A549 (cell line): ENCODE measurements around the gene NEURL1.

Source experiments
- CEBPB ChIP-seq, 2 experiments: fragments of >200 bp in 1 of 2; sonication (Bioruptor Twin) in 1 of 2; formaldehyde crosslinking in 1 of 2; IDR thresholded peaks; 2 replicates each; pipeline ENCODE4 v1.6.1; 2012 to 2016
- KDM1A ChIP-seq: fragments of 200-600 bp; sonication (generic); IDR thresholded peaks from 2 replicates; pipeline ENCODE4 v1.6.1; 2016; ENCODE audit warnings: low read depth, mild to moderate bottlenecking
- POLR2A ChIP-seq: IDR thresholded peaks from 2 replicates; pipeline ENCODE4 v1.6.1; 2012; ENCODE audit warnings: mild to moderate bottlenecking, low read length
- TP53 ChIP-seq: fragments of 250-450 bp; sonication (Bioruptor Pico); IDR thresholded peaks from 2 replicates; pipeline ENCODE4 v1.5.0; 2021; ENCODE audit warnings: mild to moderate bottlenecking, moderate library complexity
- TF ChIP-seq, protein P1 (sequence below): fragments of >200 bp; sonication (Bioruptor Twin); formaldehyde crosslinking; IDR thresholded peaks from 3 replicates; pipeline ENCODE4 v1.5.1; 2016

DNA sequence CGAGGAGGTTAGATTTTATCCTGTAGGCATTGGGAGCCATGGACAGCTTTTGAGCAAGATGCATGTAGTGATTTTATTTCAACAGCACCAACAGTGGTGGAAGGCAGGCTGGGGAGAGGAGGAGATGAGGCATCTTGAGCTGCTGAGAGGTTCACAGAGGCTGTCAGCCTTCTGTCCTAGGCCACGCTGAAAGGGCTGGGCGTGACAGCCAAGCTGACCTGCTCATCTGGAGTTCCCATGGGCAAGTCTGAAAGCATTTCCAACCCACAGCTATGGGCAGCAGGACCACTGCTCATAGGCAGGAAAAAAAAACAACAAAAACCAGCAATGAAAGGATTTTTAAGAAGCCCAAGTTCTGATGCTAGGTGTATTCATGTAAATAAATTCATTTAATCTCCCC is 7.7 kb downstream of the NEURL1 start:
- TF ChIP-seq, protein P1, sequence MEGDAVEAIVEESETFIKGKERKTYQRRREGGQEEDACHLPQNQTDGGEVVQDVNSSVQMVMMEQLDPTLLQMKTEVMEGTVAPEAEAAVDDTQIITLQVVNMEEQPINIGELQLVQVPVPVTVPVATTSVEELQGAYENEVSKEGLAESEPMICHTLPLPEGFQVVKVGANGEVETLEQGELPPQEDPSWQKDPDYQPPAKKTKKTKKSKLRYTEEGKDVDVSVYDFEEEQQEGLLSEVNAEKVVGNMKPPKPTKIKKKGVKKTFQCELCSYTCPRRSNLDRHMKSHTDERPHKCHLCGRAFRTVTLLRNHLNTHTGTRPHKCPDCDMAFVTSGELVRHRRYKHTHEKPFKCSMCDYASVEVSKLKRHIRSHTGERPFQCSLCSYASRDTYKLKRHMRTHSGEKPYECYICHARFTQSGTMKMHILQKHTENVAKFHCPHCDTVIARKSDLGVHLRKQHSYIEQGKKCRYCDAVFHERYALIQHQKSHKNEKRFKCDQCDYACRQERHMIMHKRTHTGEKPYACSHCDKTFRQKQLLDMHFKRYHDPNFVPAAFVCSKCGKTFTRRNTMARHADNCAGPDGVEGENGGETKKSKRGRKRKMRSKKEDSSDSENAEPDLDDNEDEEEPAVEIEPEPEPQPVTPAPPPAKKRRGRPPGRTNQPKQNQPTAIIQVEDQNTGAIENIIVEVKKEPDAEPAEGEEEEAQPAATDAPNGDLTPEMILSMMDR = no peak
- TF ChIP-seq KDM1A (no peak), POLR2A (no peak), CEBPB (IDR thresholded peaks at IDR 0.05) (no peak), TP53 (no peak)
